IMR-90 (cell line): ENCODE data around the gene ZSCAN10. TPM values are rescaled to one million over a fixed set of nuclear protein-coding genes. Genes with fewer than 3 reads are reported as not detected.

Experiments
- ATAC-seq: fragments of 200-7000 bp; cut with Tn5 transposase; 2 replicates; pipeline ENCODE4 v1.9.1; 2020; ENCODE audit warnings: low read depth, mild to moderate bottlenecking, moderate library complexity
- BruUV-seq: library from RNA; stranded (reverse); fragments of 400-500 nt; replicated peaks from 2 replicates; lab custom pipeline; 2021; lab: Mats Ljungman, UMichigan
- CTCF ChIA-PET: fragments of 300-600 bp; formaldehyde crosslinking; extraction: SDS; loops from one replicate; lab custom pipeline; 2021; ENCODE audit warnings: antibody characterized with exemption; lab: Yijun Ruan, JAX
- POLR2A ChIA-PET: fragments of 300-600 bp; sonication (Branson Sonifier 250); formaldehyde crosslinking; loops from one replicate; lab custom pipeline; 2022; ENCODE audit warnings: antibody characterized with exemption; ENCODE audit not compliant: unreplicated experiment; lab: Charles Lee
- DNase-seq: peaks from one replicate; pipeline ENCODE4 v3.0.0; 2013
- H2AFZ ChIP-seq: replicated peaks from 2 replicates; pipeline ENCODE3; 2013; ENCODE audit warnings: low read length, mild to moderate bottlenecking; ENCODE audit not compliant: poor library complexity
- H2AK5ac ChIP-seq: 2 replicates; pipeline ENCODE4 v1.6.1; 2013; ENCODE audit warnings: low read depth, low read length, inconsistent platforms
- H2AK9ac ChIP-seq: replicated peaks from 2 replicates; pipeline ENCODE3; 2013; ENCODE audit warnings: mild to moderate bottlenecking, low read depth, low read length, moderate library complexity; ENCODE audit not compliant: poor library complexity
- H2BK120ac ChIP-seq: 2 replicates; pipeline ENCODE4 v1.6.1; 2013; ENCODE audit warnings: low read depth, low read length, inconsistent platforms
- H2BK15ac ChIP-seq: 3 replicates; pipeline ENCODE4 v1.6.1; 2013; ENCODE audit warnings: low read depth, low read length, inconsistent platforms
- H2BK20ac ChIP-seq: 2 replicates; pipeline ENCODE4 v1.6.1; 2013; ENCODE audit warnings: low read depth, mild to moderate bottlenecking, inconsistent platforms, low read length, moderate library complexity
- H2BK5ac ChIP-seq: 2 replicates; pipeline ENCODE4 v1.6.1; 2013; ENCODE audit warnings: mild to moderate bottlenecking, low read depth, low read length, inconsistent platforms; ENCODE audit not compliant: poor library complexity, severe bottlenecking
- H3K14ac ChIP-seq: replicated peaks from 2 replicates; pipeline ENCODE4 v1.6.1; 2013; ENCODE audit warnings: low read depth, low read length, inconsistent platforms
- H3K18ac ChIP-seq: 2 replicates; pipeline ENCODE4 v1.6.1; 2013; ENCODE audit warnings: low read depth, low read length, control low read depth
- H3K23ac ChIP-seq: 2 replicates; pipeline ENCODE4 v1.6.1; 2013; ENCODE audit warnings: low read depth, low read length, inconsistent platforms
- H3K27ac ChIP-seq: 2 replicates; pipeline ENCODE4 v1.5.1; 2013; ENCODE audit warnings: mild to moderate bottlenecking, control low read depth, low read length; ENCODE audit not compliant: insufficient read depth
- H3K27me3 ChIP-seq: 2 replicates; pipeline ENCODE4 v1.6.1; 2013; ENCODE audit warnings: low read length; ENCODE audit not compliant: control insufficient read depth, insufficient read depth
- H3K36me3 ChIP-seq: 2 replicates; pipeline ENCODE4 v1.6.1; 2013; ENCODE audit warnings: low read length, mixed read lengths; ENCODE audit not compliant: control insufficient read depth, insufficient read depth
- H3K4ac ChIP-seq: 2 replicates; pipeline ENCODE4 v1.6.1; 2013; ENCODE audit warnings: low read depth, low read length, inconsistent platforms
- H3K4me1 ChIP-seq: 2 replicates; pipeline ENCODE4 v1.6.1; 2013; ENCODE audit warnings: low read length, mixed read lengths; ENCODE audit not compliant: control insufficient read depth, insufficient read depth
- H3K4me2 ChIP-seq: 2 replicates; pipeline ENCODE4 v1.6.1; 2013; ENCODE audit warnings: low read depth, mild to moderate bottlenecking, control low read depth, low read length, moderate library complexity
- H3K4me3 ChIP-seq: 2 replicates; pipeline ENCODE4 v1.5.1; 2013; ENCODE audit warnings: low read depth, mild to moderate bottlenecking, control low read depth, low read length, moderate library complexity; ENCODE audit not compliant: insufficient read depth
- H3K56ac ChIP-seq: 2 replicates; pipeline ENCODE4 v1.6.1; 2013; ENCODE audit warnings: low read length, inconsistent platforms; ENCODE audit not compliant: insufficient read depth; ENCODE audit errors: extremely low read depth
- H3K79me1 ChIP-seq, 2 experiments: 2 replicates each; pipeline ENCODE4 v1.6.1; 2013; ENCODE audit warnings: low read length in 2 of 2, inconsistent platforms in 1 of 2, low read depth in 1 of 2
- H3K9ac ChIP-seq: 2 replicates; pipeline ENCODE4 v1.6.1; 2013; ENCODE audit warnings: low read depth, low read length, control low read depth
- H3K9me1 ChIP-seq: 2 replicates; pipeline ENCODE4 v1.6.1; 2013; ENCODE audit warnings: low read length, inconsistent platforms; ENCODE audit not compliant: insufficient read depth
- H3K9me3 ChIP-seq: 2 replicates; pipeline ENCODE4 v1.6.1; 2013; ENCODE audit warnings: low read length; ENCODE audit not compliant: control insufficient read depth, insufficient read depth
- H4K20me1 ChIP-seq: 2 replicates; pipeline ENCODE4 v1.6.1; 2013; ENCODE audit warnings: low read length, inconsistent platforms; ENCODE audit not compliant: insufficient read depth
- H4K5ac ChIP-seq: 2 replicates; pipeline ENCODE4 v1.6.1; 2013; ENCODE audit warnings: mild to moderate bottlenecking, low read depth, low read length, control low read depth
- H4K8ac ChIP-seq, 2 experiments: 2 replicates each; pipeline ENCODE4 v1.6.1; 2013; ENCODE audit warnings: low read depth in 2 of 2, low read length in 2 of 2, control low read depth in 1 of 2, inconsistent platforms in 1 of 2
- H4K91ac ChIP-seq: 2 replicates; pipeline ENCODE4 v1.6.1; 2013; ENCODE audit warnings: low read depth, low read length, inconsistent platforms; ENCODE audit not compliant: insufficient read depth
- BHLHE40 ChIP-seq: fragments of 150-350 bp; IDR thresholded peaks from 2 replicates; pipeline ENCODE4 v1.6.1; 2016; ENCODE audit warnings: mild to moderate bottlenecking, low read depth, low read length
- CEBPB ChIP-seq: IDR thresholded peaks from 2 replicates; pipeline ENCODE4 v1.6.1; 2012; ENCODE audit warnings: low read depth, low read length, improper control_type of control experiment
- CHD1 ChIP-seq: IDR thresholded peaks from 2 replicates; pipeline ENCODE4 v1.6.1; 2012; ENCODE audit warnings: low read depth, low read length, improper control_type of control experiment
- CTCF ChIP-seq: conservative IDR thresholded peaks from 2 replicates; pipeline ENCODE4 v1.5.1; 2012; ENCODE audit warnings: mild to moderate bottlenecking, low read depth, low read length, improper control_type of control experiment
- FOS ChIP-seq: fragments of 150-350 bp; IDR thresholded peaks from 2 replicates; pipeline ENCODE4 v1.6.1; 2016; ENCODE audit warnings: low read depth, low read length
- MAFK ChIP-seq: IDR thresholded peaks from 2 replicates; pipeline ENCODE4 v1.6.1; 2012; ENCODE audit warnings: low read depth, low read length, improper control_type of control experiment
- MAZ ChIP-seq: IDR thresholded peaks from 2 replicates; pipeline ENCODE4 v1.6.1; 2012; ENCODE audit warnings: low read depth, mild to moderate bottlenecking, low read length, improper control_type of control experiment, moderate library complexity, borderline replicate concordance
- MXI1 ChIP-seq: IDR thresholded peaks from 2 replicates; pipeline ENCODE4 v1.6.1; 2012; ENCODE audit warnings: low read depth, mild to moderate bottlenecking, low read length, moderate library complexity, borderline replicate concordance
- NFE2L2 ChIP-seq: fragments of 150-350 bp; IDR thresholded peaks from 2 replicates; pipeline ENCODE4 v1.6.1; 2016; ENCODE audit warnings: low read depth, mild to moderate bottlenecking, low read length
- POLR2A ChIP-seq: IDR thresholded peaks from 2 replicates; pipeline ENCODE4 v1.6.1; 2012; ENCODE audit warnings: mild to moderate bottlenecking, low read depth, low read length
- RAD21 ChIP-seq: IDR thresholded peaks from 2 replicates; pipeline ENCODE4 v1.6.1; 2012; ENCODE audit warnings: low read length, improper control_type of control experiment
- RCOR1 ChIP-seq: IDR thresholded peaks from 2 replicates; pipeline ENCODE4 v1.6.1; 2012; ENCODE audit warnings: mild to moderate bottlenecking, low read length, improper control_type of control experiment; ENCODE audit not compliant: insufficient replicate concordance
- RFX5 ChIP-seq: IDR thresholded peaks from 2 replicates; pipeline ENCODE4 v1.8.0; 2012; ENCODE audit warnings: low read depth, mild to moderate bottlenecking, low read length, moderate library complexity
- SMC3 ChIP-seq: fragments of 150-350 bp; IDR thresholded peaks from 2 replicates; pipeline ENCODE4 v1.6.1; 2016; ENCODE audit warnings: low read depth, mild to moderate bottlenecking, antibody characterized with exemption, low read length, moderate library complexity
- WGBS, 2 experiments: methylation state at CpG; one replicate each; pipeline versions ENCODE4 v1.1.5 to v1.1.7; 2013; ENCODE audit warnings: missing lambda C conversion rate in 2 of 2; ENCODE audit not compliant: insufficient read length in 1 of 2; ENCODE audit errors: extremely low coverage in 2 of 2; 5-methylcytosine and 5-hydroxymethylcytosine counted together
- dilution Hi-C: fragments of 300-500 bp; cut with HindIII; formaldehyde crosslinking; loops from one replicate; pipeline ENCODE4 v1.14.3; 2018; ENCODE audit warnings: low sequenced_read_pairs; ENCODE audit not compliant: unreplicated experiment
- in situ Hi-C: fragments of 300-500 bp; cut with MboI; formaldehyde crosslinking; loops from 3 replicates; pipeline ENCODE4 v1.14.3; 2019; ENCODE audit warnings: low sequenced_read_pairs, inconsistent platforms, mixed read lengths
- intact Hi-C: fragments of 100-400 bp; cut with micrococcal nuclease; formaldehyde crosslinking; loops from 2 replicates; pipeline ENCODE4 v1.10.0; 2022
- polyA plus RNA-seq, 3 experiments: library from polyadenylated mRNA; depleted of rRNA; stranded (reverse); fragments of >200 nt; gene quantifications; 2 replicates each; pipeline ENCODE4 v1.2.3, GENCODE V29; 2012; ENCODE audit warnings: low replicate concordance in 1 of 3
- total RNA-seq: library from RNA; depleted of rRNA; stranded (reverse); fragments of >200 nt; gene quantifications from 2 replicates; pipeline ENCODE4 v1.2.3, GENCODE V29; 2012
- TF ChIP-seq, protein P1 (sequence below): fragments of 150-350 bp; IDR thresholded peaks from 2 replicates; pipeline ENCODE4 v1.6.1; 2016; ENCODE audit warnings: low read depth, mild to moderate bottlenecking, low read length, moderate library complexity, borderline replicate concordance
- TF ChIP-seq, protein P2 (sequence below): fragments of 150-350 bp; IDR thresholded peaks from 2 replicates; pipeline ENCODE4 v1.6.1; 2017; ENCODE audit warnings: mild to moderate bottlenecking, antibody characterized with exemption, low read length, low read depth

The ZSCAN10 gene
- total and polyA plus RNA-seq, 2 of the 4 experiments (the other 2 are of a cell fraction): not detected

DNA sequence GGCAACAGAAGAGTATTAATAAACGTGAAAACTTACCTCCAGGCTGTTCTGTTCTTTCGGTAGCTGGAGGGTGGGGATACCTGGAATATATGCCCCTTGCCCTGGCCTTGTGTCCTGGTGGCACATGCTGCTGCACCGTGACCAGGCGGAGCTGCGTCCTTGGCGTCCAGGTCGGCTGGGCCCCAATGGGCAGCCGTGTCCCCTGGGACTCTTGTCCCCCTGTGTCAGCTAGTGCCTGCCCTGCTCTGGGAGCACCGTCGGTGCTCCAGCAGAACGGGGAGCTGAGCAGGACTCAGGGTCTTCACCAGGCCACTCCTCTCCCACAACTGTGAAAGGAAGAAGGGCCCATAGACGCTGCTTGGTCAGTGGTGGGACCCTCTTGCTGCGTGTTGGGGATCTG is 43.7 kb upstream of the ZSCAN10 start:
- BruUV-seq: no TSS peak
- POLR2A ChIA-PET: no interaction called here
- intact Hi-C loops: no loop called here

More for the DNA sequence above, 43.7 kb upstream of the ZSCAN10 start:
- Histone ChIP-seq H2BK15ac (no peak overlapping the region), H2AK9ac (no peak overlapping the region), H3K56ac (no peak overlapping the region), H3K14ac (no peak overlapping the region), H3K23ac (no peak overlapping the region), H2BK5ac (no peak overlapping the region), H3K4me1 (peaks cover 3% of the 10 kb centered on the region), H3K4ac (no peak overlapping the region), H2BK120ac (no peak overlapping the region), H2AFZ (no peak overlapping the region), H2AK5ac (no peak overlapping the region), H3K9ac (no peak overlapping the region), H4K20me1 (no peaks in the 10 kb centered on the region), H3K18ac (no peak overlapping the region), H3K36me3 (peaks cover 19% of the 10 kb centered on the region), H4K5ac (no peak overlapping the region), H4K91ac (no peak overlapping the region), H2BK20ac (no peak overlapping the region), H3K9me1 (0 out of 2 replicates have a peak, but pooled peaks cover 3% of the 10 kb centered on the region), H3K4me3 (no peak overlapping the region), H3K27ac (no peak overlapping the region), H3K27me3 (no peaks in the 10 kb centered on the region), H4K8ac (no peak overlapping the region), H3K4me2 (no peak overlapping the region), H3K9me3 (no peaks in the 10 kb centered on the region), H3K79me1 (peaks cover 6 to 7% of the 10 kb centered on the region in 2 experiments; a peak in 3 of 4 replicates)
- TF ChIP-seq POLR2A: no peak
- TF ChIP-seq FOS: no peak
- TF ChIP-seq CHD1: no peak
- no peak for TF ChIP-seq CEBPB
- TF ChIP-seq MXI1: no peak
- no peak for TF ChIP-seq BHLHE40
- TF ChIP-seq, protein P1, sequence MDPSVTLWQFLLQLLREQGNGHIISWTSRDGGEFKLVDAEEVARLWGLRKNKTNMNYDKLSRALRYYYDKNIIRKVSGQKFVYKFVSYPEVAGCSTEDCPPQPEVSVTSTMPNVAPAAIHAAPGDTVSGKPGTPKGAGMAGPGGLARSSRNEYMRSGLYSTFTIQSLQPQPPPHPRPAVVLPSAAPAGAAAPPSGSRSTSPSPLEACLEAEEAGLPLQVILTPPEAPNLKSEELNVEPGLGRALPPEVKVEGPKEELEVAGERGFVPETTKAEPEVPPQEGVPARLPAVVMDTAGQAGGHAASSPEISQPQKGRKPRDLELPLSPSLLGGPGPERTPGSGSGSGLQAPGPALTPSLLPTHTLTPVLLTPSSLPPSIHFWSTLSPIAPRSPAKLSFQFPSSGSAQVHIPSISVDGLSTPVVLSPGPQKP: no peak
- no peak for TF ChIP-seq RFX5
- TF ChIP-seq MAZ: no peak
- no peak for TF ChIP-seq RAD21
- no peak for TF ChIP-seq NFE2L2
- TF ChIP-seq CTCF: no peak
- TF ChIP-seq RCOR1: no peak
- TF ChIP-seq MAFK: no peak
- no peak for TF ChIP-seq SMC3
- TF ChIP-seq, protein P2, sequence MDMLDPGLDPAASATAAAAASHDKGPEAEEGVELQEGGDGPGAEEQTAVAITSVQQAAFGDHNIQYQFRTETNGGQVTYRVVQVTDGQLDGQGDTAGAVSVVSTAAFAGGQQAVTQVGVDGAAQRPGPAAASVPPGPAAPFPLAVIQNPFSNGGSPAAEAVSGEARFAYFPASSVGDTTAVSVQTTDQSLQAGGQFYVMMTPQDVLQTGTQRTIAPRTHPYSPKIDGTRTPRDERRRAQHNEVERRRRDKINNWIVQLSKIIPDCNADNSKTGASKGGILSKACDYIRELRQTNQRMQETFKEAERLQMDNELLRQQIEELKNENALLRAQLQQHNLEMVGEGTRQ: no peak
- ATAC-seq: no peak
- DNase-seq: no peak
- CTCF ChIA-PET: interaction anchor here (0.6 kb wide), 1 partner anchor 25 kb away, joined by 3 read pairs; no protein-coding TSS in a partner anchor
- in situ Hi-C loops (no loop called here), dilution Hi-C loops (no loop called here)
- WGBS, 2 experiments: 100% methylated on average over 2 of the region's 13 CpGs; no CpG with 5 or more reads in 1 of the 2 experiments
